GM18519 (cell line): ENCODE measurements around the gene PEF1.

Source experiments
- ATAC-seq: cut with Tn5 transposase; IDR thresholded peaks from one replicate; pipeline ENCODE4 v1.9.1; 2021; ENCODE audit warnings: mild to moderate bottlenecking, moderate library complexity; ENCODE audit not compliant: unreplicated experiment, low FRiP score

PEF1 gene

DNA sequence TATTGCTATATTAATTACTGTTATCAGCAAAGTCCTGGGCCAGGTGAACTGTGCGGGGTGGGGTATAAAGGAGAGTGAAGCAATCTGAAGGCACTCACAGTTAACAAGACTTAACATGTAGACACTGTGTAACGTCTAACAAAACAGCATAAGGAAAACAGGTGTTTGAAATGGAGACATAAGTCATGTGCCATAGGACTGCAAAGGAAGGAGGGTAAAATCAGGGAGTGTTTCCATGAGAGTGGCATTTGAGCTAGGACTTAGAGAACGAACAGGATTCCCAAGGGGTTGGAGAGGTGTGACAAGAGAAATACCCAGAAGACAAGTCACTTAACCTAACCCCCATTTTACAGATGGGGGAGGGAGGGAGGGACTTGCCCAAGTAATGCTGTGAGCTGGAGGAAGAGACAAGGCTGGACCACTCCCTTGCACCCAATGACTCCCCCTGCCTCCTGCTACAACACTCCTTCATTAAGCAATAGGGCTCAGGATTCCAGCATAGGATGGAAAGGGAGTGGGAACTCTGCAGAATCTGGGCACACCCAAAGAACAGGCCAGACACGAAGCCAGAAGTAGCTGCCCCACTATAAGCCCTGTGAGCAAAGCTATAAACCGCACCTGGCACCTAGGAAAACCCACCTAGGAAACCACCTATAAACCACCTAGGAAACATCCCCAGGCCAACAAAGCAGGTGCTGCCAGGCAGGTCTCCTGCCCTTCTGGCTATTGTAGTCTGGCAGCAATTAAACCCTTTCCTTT, 6.6 kb downstream of the PEF1 start:
- no peak for ATAC-seq

DNA sequence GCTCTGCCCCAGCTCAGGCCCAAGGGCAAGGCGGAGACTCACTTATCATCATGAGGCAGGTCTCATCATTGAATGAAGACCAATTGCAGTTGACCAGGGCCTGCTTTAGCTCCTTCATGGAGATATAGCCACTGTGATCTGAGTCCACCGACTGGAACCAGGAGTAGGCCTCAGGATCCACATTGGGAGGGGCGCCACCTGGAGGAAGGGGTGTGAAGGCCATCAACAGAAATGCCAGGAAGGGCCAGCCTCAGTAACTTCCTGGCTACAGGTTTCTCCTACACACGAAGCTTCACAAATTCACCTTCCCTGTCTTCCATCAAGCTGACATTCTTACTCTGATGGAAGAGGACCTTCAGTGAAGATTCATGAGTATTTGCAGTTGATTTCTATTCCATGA, 11.6 kb downstream of the PEF1 start:
- no peak for ATAC-seq

DNA sequence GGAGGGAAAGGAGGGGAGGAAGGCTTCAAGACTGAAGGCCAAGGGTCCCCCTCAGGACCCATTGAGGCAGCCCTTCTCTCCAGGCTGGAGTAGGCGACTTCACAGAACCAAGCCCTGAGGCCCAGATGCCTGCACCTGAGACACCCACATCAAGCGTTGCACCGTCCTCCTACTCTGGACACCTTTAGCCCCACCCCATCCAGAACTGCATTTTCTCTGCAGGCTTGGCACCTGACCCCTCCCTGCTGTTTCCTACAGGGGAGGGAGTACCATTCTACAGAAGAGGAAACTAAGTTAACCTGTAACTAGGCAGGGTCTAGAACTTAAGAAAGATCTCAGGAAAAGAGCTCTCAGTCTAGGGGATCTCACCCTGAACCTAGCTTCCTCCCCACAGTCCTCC, 12.0 kb downstream of the PEF1 start:
- ATAC-seq = no peak

DNA sequence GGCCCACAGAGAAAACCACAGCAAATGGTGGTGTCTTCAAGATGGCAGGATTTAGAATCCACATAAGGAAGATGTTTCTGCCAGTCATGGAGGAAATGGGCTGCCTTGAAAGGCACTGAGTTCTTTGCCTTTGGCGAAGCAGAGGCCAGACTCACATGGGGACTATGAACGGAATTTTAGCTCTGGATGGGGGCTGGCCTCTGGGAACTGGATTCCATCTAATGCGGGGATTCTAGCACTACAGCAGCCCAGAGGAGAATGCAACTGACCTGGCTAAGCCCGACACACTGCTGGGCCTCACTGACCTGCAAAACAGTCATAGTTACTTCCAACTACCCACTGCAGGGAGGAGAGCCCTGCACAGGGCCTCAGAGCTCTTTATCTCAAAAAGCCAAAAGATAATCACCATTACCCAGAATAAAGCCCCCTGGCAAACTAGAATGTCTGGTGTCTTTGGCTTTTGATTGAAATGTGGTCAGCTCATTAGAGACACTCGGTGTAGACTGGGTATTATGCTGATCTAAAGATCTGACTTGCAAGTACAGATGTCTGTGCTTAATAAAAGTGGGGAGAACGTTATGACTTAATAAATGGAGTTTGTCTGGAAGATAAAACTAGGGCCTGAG, 15.6 kb downstream of the PEF1 start:
- ATAC-seq = no peak

DNA sequence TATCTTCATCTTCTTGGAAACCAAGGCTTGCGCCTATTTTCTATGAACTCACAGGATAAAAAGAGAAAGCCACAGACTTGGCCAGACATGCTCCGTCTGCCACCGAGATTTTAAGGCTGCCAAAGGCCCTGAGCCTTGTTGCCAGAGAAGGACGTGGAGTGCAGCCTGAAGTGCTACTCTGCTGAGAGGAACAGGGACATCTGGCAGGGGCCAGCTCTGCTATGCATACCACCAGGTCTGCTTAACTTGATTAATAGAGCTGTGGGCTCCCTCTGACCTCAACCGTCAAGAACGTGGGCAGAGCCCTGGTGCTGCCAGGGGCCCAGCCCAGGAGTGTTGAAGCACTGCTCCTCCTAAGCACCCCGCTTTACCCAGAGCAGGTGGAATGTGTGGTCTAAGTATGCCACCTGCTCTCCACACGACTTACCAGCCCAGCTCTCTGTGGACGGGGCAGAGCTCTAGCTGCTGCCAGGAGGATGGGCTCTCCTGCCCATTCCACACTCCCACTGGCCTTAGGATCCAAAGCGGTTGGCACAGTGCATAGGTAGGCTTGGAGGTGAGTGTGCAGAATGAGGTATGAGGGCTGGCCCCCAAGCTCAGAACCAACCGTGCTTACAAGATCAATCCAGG, 16.6 kb downstream of the PEF1 start:
- no peak for ATAC-seq

DNA sequence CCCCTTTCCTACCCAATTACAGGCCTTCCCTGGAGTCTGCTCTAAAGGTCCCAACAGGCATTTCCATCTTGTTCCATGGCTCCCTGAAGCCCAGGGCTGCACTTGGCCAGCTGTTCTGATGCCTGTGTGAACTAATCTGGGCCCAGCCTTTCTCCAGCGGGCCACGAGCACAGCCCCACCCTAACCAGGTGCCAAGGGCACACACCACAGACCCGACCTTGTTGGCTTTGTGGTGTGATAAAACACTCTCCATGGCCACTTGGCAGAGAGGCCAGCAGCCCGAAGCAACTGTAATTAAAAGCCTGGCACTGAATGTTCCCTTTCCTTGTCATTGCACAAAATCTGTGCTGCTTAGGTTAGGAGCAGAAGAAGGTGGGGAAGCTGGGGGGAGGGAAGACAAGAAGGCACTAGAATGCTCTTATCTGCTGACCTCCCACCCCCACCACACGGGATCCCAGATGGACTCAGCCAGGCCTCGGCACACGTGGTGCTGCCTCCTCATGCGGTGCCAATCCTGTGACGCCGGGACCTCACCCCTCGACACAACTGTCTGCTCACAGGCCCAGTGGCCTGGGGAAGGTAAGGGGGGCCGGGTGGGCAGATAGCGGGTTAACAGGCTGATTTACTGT, 17.3 kb downstream of the PEF1 start:
- no peak for ATAC-seq

DNA sequence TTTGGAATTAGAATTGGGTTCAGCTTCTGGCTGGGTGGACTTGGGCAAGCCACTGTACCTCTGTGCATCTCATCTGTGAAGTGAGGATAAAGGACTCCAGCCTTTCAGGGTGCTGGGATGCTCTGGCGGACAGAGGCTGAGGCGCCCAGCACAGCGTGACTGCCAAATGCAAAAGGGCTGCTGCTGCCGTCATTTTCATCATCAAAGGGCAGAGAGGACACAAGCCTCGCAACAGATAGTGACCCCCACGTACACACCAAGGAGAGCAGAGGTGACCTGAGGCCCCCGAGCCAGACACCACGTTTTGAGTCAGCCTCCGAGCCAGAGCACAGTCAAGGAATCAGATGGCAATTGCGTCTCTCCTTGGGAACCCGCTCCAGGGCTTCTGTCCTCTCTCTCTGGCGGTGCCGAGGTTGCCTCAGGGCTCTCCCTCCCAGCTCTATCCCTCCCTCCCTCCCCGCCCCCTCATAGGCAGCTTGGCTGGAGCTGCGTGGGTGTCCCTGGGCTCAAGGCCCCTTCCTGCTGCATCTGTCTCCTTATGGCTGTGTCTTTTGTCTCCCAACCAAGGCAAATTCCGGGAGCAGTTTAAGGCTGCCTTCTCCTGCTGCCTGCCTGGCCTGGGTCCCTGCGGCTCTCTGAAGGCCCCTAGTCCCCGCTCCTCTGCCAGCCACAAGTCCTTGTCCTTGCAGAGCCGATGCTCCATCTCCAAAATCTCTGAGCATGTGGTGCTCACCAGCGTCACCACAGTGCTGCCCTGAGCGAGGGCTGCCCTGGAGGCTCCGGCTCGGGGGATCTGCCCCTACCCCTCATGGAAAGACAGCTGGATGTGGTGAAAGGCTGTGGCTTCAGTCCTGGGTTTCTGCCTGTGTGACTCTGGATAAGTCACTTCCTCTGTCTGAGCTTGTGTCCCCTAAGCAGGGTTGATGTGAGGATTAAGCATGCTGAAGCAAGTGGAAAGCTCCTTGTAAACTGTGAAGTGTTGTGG, 18.2 kb downstream of the PEF1 start:
- no peak for ATAC-seq

- ATAC-seq = no peak
Measured at GRCh38 chr1:31625561-31626222, 19.0 kb downstream of the PEF1 start.

DNA sequence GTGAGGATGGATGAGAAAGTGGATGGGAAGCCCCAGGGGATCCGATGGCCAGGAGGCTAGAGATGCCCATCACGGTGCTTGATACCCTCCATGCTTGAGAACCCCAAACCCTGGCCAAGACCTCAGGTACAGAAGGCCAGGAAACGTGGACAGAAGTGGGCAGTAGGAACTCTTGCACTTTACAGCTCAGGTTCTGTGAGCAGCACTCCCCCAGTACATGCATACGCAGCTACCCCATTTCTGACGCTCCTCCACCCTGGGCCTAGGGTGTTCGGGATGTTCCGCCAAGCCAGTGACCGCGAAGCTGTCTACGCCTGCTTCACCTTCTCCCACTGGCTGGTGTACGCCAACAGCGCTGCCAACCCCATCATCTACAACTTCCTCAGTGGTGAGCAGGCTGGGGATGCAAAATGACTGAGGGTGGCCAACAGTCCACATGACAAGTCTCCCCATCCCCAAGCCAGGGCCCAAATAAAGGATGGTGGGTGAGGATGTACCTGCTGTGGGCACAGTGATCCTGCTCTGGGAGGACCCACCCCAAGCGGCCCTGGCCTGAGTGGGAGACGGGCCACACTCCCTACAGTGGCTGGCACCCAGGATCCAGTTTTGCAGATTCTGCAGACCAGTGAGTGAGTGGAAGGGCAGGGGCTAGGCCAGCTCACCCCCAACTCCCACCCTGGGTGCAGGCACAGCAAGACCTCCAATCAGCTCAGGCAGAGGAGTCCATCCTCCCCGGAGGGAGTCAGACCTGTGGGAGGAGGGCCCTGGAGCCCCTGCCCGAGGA, 19.8 kb downstream of the PEF1 start:
- ATAC-seq = no peak

- ATAC-seq = no peak
Measured at GRCh38 chr1:31624309-31624708, 20.4 kb downstream of the PEF1 start.

GRCh38 chr1:31623365-31623764, 21.3 kb downstream of the PEF1 start:
- ATAC-seq = no peak

- ATAC-seq = no peak
Measured at GRCh38 chr1:31621847-31622730, 22.6 kb downstream of the PEF1 start.

DNA sequence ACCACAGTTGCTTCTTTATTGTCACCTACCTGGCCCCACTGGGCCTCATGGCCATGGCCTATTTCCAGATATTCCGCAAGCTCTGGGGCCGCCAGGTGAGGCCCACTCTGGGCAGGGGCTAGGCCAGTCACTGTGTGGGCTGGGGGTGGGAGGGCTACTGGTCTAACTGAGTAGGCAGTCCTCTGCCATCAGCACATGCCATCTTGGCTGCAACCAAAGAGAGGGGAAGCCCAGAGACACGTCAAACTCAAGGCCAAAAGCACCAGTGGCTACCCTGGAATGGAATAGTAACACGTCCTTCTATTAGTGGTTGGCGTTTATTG, 23.2 kb downstream of the PEF1 start:
- no peak for ATAC-seq

GRCh38 chr1:31620631-31621497, 23.8 kb downstream of the PEF1 start:
- no peak for ATAC-seq

DNA sequence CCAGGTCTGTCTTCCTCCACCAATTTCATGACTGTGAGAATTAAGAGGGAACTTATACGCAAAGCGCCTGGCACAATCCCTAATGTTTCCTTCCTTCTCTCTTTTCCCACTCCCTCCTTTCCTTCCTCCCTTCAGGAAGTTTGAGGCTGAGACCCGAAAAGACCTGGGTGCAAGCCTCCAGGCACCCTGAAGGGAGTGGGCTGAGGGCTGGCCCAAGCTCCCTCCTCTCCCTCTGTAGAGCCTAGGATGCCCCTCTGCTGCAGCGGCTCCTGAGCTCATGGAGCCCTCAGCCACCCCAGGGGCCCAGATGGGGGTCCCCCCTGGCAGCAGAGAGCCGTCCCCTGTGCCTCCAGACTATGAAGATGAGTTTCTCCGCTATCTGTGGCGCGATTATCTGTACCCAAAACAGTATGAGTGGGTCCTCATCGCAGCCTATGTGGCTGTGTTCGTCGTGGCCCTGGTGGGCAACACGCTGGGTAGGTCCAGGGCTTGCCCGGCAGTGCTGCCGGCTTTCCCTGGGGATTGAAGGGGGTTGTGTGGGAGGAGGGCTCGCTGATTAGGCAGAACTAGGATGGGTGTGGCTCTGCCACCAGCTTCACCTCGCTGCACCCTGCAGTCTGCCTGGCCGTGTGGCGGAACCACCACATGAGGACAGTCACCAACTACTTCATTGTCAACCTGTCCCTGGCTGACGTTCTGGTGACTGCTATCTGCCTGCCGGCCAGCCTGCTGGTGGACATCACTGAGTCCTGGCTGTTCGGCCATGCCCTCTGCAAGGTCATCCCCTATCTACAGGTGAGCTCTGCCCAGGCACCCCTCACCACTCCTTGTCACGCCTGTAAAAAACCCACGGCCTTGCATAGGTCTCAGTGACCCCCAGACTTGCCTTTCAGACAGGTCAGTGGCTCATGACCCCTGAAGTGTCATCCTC, 25.5 kb downstream of the PEF1 start:
- ATAC-seq = no peak
